ENCODE results near the gene PMEL. TPM values are rescaled to one million over a fixed set of nuclear protein-coding genes. Genes with fewer than 3 reads are reported as not detected.

PMEL gene
- total RNA-seq, 4 donors from 2014 or later = 1.7 to 5.8 (median 3.0) TPM

DNA sequence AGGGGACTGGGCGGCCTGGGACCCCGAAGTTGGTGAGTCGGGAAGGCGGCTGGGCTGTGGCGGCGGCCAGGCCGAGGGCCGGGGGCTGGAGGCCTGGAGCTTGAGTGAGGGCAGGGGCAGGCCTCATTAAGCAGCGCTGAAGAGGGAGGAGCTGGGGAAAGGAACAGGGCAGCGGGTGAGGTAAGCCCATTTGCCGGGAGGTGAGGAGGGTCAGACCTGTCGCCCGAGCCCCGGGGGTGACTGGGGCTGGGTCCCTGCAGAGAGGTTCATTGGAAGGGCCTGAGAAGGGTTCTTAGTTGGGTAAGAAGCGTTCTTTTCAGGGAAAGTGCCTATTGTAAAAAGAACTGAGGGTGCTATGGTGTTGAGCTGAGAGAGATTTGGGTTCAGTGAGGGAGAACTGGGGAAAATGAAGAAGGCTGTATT lies 8.5 kb upstream of the PMEL start:
- intact Hi-C loops (cut with DNase I) = no loop called here
- peak overlapping the region; percentile 82 to 96 (median 90) for H3K27ac ChIP-seq
- WGBS, 2 donors = 1% methylated on average over 15 of the region's 15 CpGs
- no peak for TF ChIP-seq POLR2A (IDR thresholded peaks at IDR 0.05)
- TF ChIP-seq, protein P1, sequence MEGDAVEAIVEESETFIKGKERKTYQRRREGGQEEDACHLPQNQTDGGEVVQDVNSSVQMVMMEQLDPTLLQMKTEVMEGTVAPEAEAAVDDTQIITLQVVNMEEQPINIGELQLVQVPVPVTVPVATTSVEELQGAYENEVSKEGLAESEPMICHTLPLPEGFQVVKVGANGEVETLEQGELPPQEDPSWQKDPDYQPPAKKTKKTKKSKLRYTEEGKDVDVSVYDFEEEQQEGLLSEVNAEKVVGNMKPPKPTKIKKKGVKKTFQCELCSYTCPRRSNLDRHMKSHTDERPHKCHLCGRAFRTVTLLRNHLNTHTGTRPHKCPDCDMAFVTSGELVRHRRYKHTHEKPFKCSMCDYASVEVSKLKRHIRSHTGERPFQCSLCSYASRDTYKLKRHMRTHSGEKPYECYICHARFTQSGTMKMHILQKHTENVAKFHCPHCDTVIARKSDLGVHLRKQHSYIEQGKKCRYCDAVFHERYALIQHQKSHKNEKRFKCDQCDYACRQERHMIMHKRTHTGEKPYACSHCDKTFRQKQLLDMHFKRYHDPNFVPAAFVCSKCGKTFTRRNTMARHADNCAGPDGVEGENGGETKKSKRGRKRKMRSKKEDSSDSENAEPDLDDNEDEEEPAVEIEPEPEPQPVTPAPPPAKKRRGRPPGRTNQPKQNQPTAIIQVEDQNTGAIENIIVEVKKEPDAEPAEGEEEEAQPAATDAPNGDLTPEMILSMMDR (IDR thresholded peaks at IDR 0.05) = no peak
- H3K36me3 ChIP-seq = no peaks in the 10 kb centered on the region
- H3K4me3 ChIP-seq (replicated peaks in 1 of 3) = peak overlapping the region; percentile 86 to 100 (median 100)
- peak; percentile 63 to 66 for DNase-seq
- no peaks in the 10 kb centered on the region for H3K27me3 ChIP-seq
- H3K4me1 ChIP-seq = peaks cover 12 to 20% of the 10 kb centered on the region in 2 donors
- H3K9me3 ChIP-seq = no peaks in the 10 kb centered on the region

DNA sequence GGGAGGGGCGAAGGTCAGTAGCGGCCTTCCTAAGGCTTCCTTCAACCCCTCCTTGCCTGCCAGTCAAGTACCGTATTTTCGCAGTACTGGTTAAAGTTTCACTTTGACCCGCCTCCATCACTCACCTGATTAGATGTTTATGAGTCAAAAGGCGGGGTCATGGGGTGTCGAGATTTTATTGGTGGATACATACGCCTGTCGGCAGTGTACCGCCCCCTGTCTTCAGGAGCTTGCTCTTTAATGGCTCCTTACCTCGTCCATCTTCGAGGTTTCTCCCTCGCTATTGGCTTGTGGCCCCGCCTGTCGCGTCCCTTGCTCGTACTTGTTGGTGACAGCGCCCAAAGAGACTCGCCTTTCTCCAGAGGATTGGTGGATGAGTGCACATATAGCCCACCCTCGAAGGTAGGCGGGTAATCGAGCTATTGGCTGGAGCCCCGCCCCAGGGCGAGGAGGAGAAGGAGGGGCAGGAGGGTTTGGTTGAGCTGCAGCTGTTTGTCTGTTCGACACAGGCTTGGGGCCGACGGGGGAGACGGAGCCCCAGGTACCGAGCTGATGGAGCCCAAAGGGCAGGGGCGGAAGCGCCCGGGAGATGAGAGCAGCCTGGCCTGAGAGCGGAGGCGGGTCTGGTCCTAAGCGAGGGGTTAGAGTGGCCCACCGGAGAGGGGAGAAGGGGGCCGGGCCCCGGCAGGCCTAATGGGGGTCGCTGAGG lies 7.9 kb upstream of the PMEL start, which contains the start of gene RAB5B:
Gene RAB5B (plus strand): TSS at position 480 of the 709 bp plus-strand sequence. CDS start 12,883 bp downstream, outside the sequence.
- WGBS, 2 donors = 1 to 2% methylated on average over 28 to 38 of the region's 39 CpGs
- H3K4me1 ChIP-seq = peaks cover 12 to 20% of the 10 kb centered on the region in 2 donors

DNA sequence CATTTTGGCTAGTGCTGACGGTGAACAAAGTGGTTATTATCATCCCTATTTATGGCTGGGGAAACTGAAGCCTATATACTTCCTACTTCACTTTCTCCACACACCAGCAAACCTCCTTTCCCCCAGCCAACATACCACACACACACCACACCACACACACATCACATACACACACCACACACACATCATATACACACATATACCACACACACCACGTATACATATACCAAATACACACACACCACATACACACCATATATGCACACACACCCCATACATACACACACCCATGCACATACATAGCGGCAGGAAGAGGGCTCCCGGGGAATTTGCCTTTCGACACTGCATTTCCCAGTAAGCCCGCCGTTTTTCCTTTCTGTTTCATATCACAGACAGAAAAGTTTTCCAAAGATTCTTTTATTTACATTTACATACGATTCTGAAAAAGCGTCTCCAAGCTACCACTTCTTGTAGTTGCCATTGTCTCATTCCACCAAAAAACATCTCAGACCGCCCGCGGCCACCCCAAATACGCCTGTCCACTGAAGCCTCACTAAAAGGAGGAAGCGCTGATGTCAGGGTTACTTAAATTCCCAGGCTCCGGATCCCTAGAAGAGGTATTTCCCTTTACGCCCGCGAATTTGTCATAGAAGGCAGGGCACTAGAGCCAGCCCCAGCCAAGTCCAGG lies 7.2 kb upstream of the PMEL start:
- WGBS, 2 donors = 3 to 5% methylated on average over 18 of the region's 18 CpGs
- intact Hi-C loops (cut with DNase I) = no loop called here
- TF ChIP-seq POLR2A (IDR thresholded peaks at IDR 0.05) = peak in 1 of 2 donors; percentile 67
- TF ChIP-seq, protein P1 (IDR thresholded peaks at IDR 0.05) = no peak
- Histone ChIP-seq H3K27me3 (no peaks in the 10 kb centered on the region), H3K36me3 (no peaks in the 10 kb centered on the region), H3K4me3 (replicated peaks in 1 of 3) (peak overlapping the region in 2 of 3 donors; percentile 39 to 45), H3K9me3 (no peaks in the 10 kb centered on the region), H3K27ac (peak overlapping the region; percentile 72 to 90 (median 88)), H3K4me1 (peaks cover 12 to 20% of the 10 kb centered on the region in 2 donors)
- peak in 1 of 2 donors; percentile 7 for DNase-seq

More for the DNA sequence above, 7.9 kb upstream of the PMEL start, which contains the start of gene RAB5B:
- peak within 1 kb of the TSS; percentile 82 to 96 (median 90) for H3K27ac ChIP-seq
- peak within 1 kb of the TSS; percentile 86 to 100 (median 100) for H3K4me3 ChIP-seq (replicated peaks in 1 of 3)
- no peaks in the 10 kb centered on the region for H3K9me3 ChIP-seq
- no peaks in the 10 kb centered on the region for H3K27me3 ChIP-seq
- DNase-seq = peak; percentile 100
- TF ChIP-seq POLR2A (IDR thresholded peaks at IDR 0.05) = peak; percentile 77 to 95
- TF ChIP-seq, protein P1 (IDR thresholded peaks at IDR 0.05) = no peak
- intact Hi-C loops (cut with DNase I) = no loop called here
- H3K36me3 ChIP-seq = no peaks in the 10 kb centered on the region

DNA sequence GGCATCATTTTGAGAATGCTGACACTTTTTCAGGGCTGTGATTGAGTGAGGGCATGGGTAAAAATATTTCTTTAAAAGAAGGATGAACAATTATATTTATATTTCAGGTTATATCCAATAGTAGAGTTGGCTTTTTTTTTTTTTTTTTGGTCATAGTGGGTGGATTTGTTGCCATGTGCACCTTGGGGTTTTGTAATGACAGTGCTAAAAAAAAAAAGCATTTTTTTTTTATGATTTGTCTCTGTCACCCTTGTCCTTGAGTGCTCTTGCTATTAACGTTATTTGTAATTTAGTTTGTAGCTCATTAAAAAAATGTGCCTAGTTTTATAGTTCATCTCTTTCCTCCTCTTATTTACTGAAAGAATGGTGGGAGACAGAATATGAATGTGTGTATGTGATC lies 6.6 kb upstream of the PMEL start:
- intact Hi-C loops (cut with DNase I) = no loop called here
- no peak for DNase-seq
- peaks cover 13 to 23% of the 10 kb centered on the region in 2 donors for H3K4me1 ChIP-seq
- peak overlapping the region in 1 of 3 donors; percentile 45 for H3K4me3 ChIP-seq (replicated peaks in 1 of 3)
- no peaks in the 10 kb centered on the region for H3K27me3 ChIP-seq
- no peaks in the 10 kb centered on the region for H3K36me3 ChIP-seq
- WGBS, 2 donors = 44 to 68% methylated on average over 1 of the region's 1 CpG
- H3K27ac ChIP-seq = peak overlapping the region; percentile 72 to 90 (median 88)
- H3K9me3 ChIP-seq = no peaks in the 10 kb centered on the region
- TF ChIP-seq, protein P1 (IDR thresholded peaks at IDR 0.05) = no peak
- TF ChIP-seq POLR2A (IDR thresholded peaks at IDR 0.05) = no peak

Measured in thyroid gland (tissue), 4 donors.